ENCODE measurements around the gene KRT14.

GRCh38 chr17:41567317-41567716, 19.4 kb downstream of the KRT14 start:
- TF ChIP-seq POLR2AphosphoS5 (IDR thresholded peaks at IDR 0.05): no peak
- TF ChIP-seq POLR2A (IDR thresholded peaks at IDR 0.05; ENCODE audit: low read depth): no peak
